ENCODE results near the gene PTGER4.

PTGER4 gene

DNA sequence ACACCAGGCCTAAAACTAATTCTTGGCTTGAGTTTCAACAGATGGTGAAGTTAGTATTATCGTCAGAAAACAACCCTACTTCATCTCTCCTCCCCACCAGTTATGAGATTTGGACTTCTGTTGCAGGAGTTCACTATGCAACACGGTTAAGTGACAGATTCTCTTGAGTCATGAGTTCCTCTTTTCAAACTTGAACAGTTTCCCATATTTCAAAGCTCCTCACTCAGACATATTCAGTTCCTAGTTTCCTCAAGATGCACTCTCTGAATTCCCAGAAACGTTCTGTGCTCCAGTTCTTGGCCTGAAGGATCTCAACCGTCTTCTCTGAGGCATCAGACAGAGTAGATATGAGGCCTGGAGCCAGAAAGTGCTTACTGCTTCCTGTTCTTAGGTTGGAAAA is 7.3 kb upstream of the PTGER4 start:
- no peak for DNase-seq

DNA sequence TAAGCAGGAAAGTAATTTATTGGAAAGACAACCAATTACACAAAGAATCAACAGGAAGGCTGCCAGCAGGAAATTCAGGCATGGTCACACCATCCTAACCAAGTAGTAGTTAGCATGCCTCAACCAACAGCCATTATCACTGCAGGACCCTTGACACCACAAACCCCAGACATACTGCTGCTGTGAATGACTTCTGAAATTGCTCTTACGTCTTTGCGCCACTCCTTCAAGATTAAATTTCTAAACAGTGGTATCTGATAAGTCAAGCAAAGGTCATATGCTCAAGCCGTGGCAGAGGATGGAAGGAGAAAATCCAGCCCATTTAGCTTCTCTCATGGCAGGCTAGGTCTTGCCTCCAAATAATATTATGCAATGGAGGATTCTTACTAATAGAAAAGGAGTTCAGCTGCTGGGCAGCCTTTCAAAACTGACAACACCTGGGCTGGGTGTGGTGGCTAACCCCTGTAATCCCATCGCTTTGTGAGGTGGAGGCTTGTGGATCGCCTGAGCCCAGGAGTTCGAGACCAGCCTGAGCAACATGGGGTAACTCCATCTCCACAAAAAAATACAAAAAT is 5.0 kb upstream of the PTGER4 start:
- no peak for DNase-seq

DNA sequence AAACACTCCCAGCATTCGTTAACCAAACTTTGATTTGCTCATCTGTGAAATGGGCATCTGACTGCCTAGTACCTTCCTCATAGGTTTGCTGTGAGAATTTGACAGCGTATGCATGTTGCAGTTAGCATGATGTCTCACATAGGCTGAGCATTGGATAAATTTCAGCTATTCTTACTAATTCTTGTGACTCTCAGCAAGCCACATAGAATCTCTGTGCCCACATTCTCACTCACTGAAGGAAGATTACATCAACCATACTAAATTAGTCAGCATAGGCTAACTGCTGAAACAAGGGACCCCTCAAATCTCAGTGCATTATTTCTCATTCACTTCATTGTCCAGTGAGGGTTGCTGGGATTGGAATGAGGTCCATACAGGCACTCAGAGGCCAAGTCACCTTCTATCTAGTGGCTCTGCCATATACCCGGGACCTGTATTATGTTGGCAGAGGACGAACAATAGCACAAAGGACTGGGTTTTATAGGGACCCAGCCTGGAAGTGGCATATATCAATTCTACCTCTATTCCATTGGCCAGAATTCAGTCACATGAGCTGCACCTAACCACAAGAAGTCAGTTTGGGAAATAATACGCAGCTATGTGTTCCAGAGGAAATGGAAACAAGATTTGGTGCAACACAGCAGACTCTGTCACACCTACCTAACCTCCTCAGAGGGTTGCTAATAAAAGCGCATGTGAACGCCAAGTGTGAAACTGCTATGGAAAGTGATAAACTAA is 4.2 kb upstream of the PTGER4 start:
- no peak for DNase-seq

DNA sequence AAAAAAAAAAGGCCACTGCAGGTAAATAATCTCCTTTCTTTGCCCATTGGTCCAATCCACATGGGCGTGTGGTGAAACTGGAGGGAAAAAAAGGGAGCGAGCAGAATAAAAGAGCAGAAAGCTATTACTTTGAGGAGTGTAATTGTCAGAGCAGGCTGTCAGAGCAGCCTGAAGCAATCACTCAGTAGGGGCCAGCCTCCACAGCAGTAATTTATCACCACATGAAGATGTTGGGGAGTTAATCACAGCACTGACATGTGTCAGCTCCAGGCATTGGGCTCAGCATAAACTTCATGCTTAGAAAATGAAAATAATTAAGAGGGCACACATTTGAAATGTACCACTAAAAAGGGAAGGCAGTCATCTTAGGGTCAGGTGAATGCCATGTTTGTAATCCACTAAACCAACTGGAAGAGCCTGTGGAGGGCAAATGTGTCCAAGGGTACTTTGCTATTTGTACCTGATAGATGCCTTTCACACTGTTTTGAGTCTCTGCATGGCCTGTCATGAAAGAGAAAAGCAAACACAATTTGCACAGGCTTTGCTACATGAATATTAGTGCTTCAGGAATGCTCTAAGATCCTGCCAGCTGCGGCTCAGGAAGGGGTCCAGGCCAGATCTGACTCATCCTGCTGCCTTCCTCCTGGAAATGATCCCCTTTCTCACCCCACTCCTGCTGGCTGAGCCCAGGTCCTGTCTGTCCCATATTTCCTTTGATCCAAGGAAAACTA is 2.9 kb upstream of the PTGER4 start:
- no peak for DNase-seq

DNA sequence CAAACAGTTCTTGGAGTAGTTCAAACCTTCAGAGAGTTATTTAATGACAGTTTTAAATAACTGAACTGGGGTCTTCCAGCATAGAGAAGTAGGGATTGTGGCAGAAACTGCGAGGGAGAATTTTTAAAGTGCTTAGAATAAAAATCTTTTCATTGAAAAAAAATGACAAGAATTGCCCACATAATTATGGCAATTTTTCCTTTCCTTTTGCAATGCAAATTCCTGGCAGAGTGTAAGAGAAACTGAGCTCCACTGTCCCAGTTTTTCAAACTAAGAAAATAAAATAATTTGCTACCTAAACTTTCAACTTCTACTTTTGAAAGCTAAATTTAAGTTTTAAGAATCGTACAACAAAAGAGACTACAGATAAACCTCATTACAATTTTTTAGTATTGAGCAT is 2.3 kb upstream of the PTGER4 start:
- no peak for DNase-seq

GRCh38 chr5:40678026-40678425 is 1.7 kb upstream of the PTGER4 start:
- DNase-seq: no peak

- DNase-seq: no peak
These were observed 1.1 kb upstream of the PTGER4 start for GRCh38 chr5:40678460-40679147.

DNA sequence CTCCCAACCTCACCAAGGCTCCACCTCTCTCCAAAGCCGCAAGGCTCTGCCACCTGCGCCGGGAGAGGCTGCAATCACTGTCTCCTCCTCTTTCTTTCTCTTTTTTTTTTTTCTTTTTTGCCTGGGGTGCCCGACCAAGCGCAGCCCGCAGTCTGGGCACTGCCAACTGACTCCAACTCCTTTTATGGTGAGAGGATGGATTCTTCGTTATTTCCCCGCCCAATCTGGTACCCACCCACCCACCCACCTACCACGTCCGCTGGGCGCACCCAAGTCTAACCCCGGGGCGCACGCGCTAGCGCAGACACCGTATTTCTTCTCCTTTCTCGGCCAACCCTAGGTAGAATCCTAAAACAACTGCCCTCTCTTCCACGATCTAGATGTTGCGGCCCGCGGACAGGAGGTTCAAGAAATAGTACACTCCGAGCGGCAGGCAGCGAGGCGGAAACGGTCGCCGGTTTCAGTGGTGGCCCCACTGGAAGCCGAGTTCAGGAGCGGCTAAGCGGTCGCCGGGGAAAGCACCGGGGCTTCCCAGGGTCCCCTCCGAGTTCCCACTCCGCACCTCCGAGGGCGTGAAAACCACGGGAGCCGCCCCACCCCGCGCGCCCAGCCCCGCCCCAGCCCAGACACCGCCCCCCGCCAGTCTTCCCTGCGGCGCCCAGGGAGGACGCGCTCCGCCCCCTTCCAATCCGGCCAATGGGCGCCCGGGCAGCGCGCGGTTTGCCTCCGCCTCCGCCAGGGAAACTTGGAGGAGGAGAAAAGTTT is 385 bp upstream of the PTGER4 start:
- DNase-seq: no peak

GRCh38 chr5:40680741-40681362 is 1.1 kb downstream of the PTGER4 start:
- DNase-seq: no peak

DNA sequence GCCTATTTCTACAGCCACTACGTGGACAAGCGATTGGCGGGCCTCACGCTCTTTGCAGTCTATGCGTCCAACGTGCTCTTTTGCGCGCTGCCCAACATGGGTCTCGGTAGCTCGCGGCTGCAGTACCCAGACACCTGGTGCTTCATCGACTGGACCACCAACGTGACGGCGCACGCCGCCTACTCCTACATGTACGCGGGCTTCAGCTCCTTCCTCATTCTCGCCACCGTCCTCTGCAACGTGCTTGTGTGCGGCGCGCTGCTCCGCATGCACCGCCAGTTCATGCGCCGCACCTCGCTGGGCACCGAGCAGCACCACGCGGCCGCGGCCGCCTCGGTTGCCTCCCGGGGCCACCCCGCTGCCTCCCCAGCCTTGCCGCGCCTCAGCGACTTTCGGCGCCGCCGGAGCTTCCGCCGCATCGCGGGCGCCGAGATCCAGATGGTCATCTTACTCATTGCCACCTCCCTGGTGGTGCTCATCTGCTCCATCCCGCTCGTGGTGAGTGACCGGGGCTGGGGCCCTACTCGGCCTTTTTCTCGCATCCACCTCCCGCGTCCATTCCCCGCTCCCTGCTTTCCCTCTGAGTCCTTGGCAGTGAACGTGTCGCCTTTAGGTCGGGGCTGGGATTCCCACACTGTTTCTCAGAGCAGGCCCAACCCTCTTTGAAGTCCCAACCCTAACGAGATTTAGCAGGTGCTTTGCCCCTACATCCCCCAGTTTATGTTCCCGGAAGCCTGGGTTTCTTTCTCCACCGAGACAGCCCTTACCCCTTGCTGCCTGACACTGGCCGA is 1.8 kb downstream of the PTGER4 start:
- no peak for DNase-seq

GRCh38 chr5:40682154-40683017 is 2.7 kb downstream of the PTGER4 start:
- no peak for DNase-seq

- DNase-seq: no peak
These were observed 3.6 kb downstream of the PTGER4 start for GRCh38 chr5:40683305-40683704.

DNA sequence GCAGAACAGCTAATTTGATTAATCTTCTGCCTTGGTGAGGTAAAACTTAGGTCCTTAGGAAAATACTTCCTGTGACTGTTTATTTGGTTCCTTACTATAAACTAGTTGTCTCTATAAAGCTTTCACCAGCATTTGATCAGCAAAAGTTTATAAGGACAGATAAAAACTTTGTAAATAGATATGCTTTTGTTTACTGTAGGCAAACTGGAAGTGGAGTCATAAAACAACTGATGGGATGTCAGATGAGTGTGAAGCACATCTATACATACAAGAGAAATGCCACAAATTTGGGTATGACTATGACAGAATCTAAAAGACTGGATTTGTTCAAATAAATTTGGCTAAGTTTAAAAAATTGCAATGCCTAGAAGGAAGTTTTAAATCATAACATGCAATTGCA is 5.5 kb downstream of the PTGER4 start:
- DNase-seq: no peak

DNA sequence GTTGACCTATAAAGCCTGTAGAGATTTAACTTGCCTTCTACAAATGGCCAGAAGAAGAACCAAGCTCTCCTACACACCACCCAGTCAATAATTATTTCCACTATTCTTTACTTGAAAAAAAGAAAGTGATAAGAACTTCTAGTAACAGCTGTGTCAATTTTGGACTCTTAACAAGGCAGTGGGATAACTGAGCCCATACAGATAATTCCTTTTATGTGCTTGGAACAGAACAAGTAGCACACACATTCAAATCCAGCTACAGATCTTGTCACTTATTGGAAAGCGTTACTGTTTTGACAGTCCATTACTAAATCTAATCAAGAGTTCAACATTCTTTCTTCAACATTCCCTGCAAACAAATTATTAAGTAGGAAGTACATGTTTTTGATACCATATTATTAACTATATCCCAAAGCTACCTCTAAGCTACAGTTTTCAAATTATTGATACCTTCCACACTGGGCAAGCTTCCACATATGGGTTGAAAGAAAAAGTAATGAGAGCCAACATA is 6.3 kb downstream of the PTGER4 start:
- DNase-seq: no peak

- no peak for DNase-seq
These were observed 7.6 kb downstream of the PTGER4 start for GRCh38 chr5:40687321-40687720.

DNA sequence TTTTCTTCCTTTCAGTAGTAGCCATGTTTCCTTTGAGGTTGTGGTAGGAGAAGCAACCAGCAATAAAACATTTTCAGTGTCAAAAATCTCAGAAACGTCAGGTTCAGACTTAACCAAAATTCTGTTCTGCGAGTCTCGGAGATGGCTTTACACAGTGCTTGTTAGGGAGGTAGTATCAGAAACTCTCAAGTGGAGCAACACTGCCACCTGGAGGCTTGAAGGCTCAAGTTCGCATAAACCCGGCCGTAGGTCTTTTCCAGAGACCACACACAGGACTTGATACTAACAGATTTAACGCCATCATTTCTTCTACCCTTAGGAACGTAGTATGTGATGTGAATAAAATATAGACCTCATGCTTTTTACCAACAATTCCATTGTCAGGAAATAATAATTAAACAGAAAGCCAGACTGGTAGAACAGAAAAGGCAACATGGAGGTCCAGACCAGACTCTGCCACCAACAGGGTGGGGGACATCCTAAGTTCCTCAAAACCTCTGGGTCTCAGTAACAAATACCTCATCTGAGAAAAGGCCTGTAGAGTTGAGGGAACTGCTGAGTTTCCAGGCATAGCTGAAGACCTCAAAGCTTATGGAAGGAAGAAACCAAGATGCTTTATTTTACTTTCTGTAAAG is 8.5 kb downstream of the PTGER4 start:
- DNase-seq: peak; percentile 62

- no peak for DNase-seq
These were observed 9.3 kb downstream of the PTGER4 start for GRCh38 chr5:40688996-40689395.

DNA sequence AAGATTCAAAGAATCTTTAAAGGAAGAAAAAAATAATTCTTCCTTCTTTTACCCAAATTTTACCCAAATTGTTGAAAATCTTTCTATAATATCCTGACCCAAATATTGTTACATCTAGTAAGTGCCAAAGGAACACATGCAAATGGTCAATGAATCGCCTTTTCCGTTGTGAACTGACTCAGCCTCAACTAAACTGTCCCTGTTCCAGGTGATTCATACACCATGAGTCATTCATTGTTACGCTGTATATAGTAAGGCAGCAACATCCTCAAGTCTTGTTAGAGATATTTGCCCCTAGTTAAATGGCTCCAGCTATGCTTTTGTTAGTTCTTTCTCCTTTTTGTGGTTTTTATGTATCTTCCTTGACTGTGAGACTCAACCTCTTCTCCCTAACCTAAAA is 9.7 kb downstream of the PTGER4 start:
- DNase-seq: no peak

DNA sequence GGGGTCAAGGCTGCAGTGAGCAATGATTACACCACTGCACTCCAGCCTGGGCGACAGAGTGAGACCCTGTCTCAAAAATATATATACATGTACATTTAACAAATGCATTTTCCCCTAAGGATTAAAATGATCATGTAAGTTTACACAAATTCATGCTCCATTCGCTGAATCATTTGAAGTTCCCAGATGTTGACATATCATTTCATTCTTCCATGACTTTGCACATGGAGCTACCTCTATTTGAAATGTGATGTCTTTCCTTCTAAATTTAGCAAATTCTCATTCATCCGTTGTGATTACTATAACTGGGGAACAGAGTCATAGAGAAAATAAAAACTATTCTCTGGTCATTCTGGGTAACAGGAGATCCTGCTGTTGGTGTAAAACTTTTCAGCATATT is 10.6 kb downstream of the PTGER4 start:
- no peak for DNase-seq

DNA sequence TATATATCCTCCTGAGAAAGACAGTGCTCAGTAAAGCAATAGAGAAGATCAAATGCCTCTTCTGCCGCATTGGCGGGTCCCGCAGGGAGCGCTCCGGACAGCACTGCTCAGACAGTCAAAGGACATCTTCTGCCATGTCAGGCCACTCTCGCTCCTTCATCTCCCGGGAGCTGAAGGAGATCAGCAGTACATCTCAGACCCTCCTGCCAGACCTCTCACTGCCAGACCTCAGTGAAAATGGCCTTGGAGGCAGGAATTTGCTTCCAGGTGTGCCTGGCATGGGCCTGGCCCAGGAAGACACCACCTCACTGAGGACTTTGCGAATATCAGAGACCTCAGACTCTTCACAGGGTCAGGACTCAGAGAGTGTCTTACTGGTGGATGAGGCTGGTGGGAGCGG is 12.2 kb downstream of the PTGER4 start:
- DNase-seq: no peak

Data from NCI-H2107 (cell line).